ENCODE results near the gene SPATA31E1. TPM values are rescaled to one million over a fixed set of nuclear protein-coding genes. Genes with fewer than 3 reads are reported as not detected.

The SPATA31E1 gene
- total and polyA plus RNA-seq, 10 of the 15 experiments (the other 5 are each of a cell fraction or from before 2014, with no cell fraction given), result not detected

- TF ChIP-seq NFYB (IDR thresholded peaks at IDR 0.05; ENCODE audit: insufficient read depth, low read depth, low read length) (no peak), KDM1A (IDR thresholded peaks at IDR 0.05; ENCODE audit: borderline replicate concordance) (no peak)
Measured at GRCh38 chr9:87865626-87866025, 17.1 kb upstream of the SPATA31E1 start (continued).

- no peak for FAIRE-seq
- Histone ChIP-seq H3K4me2 (ENCODE audit: control insufficient read depth, insufficient read depth) (no peak overlapping the region), H3K27ac (ENCODE audit: control insufficient read depth, insufficient read depth) (no peak overlapping the region), H3K79me2 (ENCODE audit: control insufficient read depth, insufficient read depth, low read length) (no peaks in the 10 kb centered on the region), H3K9me3 (replicated peaks; ENCODE audit: control insufficient read depth, insufficient read depth, low read length) (no peaks in the 10 kb centered on the region), H3K27me3 (replicated peaks in 1 of 2; ENCODE audit: control insufficient read depth in 2 of 2, insufficient read depth in 2 of 2, low read length in 1 of 2) (no peaks in the 10 kb centered on the region; a peak in 1 of 4 replicates), H4K20me1 (ENCODE audit: control insufficient read depth, insufficient read depth) (no peaks in the 10 kb centered on the region), H2AFZ (ENCODE audit: control insufficient read depth, low read depth, low read length) (no peak overlapping the region), H3K36me3 (ENCODE audit: control insufficient read depth in 2 of 2, insufficient read depth in 2 of 2, low read length in 1 of 2) (no peaks in the 10 kb centered on the region), H3K4me3 (no peak overlapping the region), H3K9ac (ENCODE audit: control insufficient read depth, insufficient read depth, low read length) (no peak overlapping the region), H3K4me1 (ENCODE audit: control insufficient read depth, insufficient read depth, low read length) (no peaks in the 10 kb centered on the region)
- ChIA-PET SMC1A (ENCODE audit: uncharacterized antibody, unreplicated experiment) (no interaction called here), RAD21 (ENCODE audit: unreplicated experiment) (no interaction called here), POLR2A (no interaction called here), CTCF (no interaction called here)
- ATAC-seq, result no peak
- no TSS peak for BruUV-seq (replicated peaks)
- TF ChIP-seq HSF1 (IDR thresholded peaks at IDR 0.05; ENCODE audit: low read depth, low read length) (no peak), RFX5 (IDR thresholded peaks at IDR 0.05; ENCODE audit: low read depth, low read length) (no peak), POLR2AphosphoS2 (IDR thresholded peaks at IDR 0.05; ENCODE audit: low read depth, low read length) (no peak), BRCA1 (IDR thresholded peaks at IDR 0.05; ENCODE audit: low read depth, low read length) (no peak), IKZF1 (conservative IDR thresholded peaks at IDR 0.05) (no peak), ZBTB4 (CRISPR knock-in tag; IDR thresholded peaks at IDR 0.05) (no peak), CEBPZ (IDR thresholded peaks at IDR 0.05; ENCODE audit: low read depth, low read length) (no peak), CHD1 (IDR thresholded peaks at IDR 0.05; ENCODE audit: low read depth, low read length) (no peak)
- in situ Hi-C loops (cut with MboI), result no loop called here
- WGBS (ENCODE audit: insufficient coverage, insufficient replicate concordance, low lambda C conversion rate, missing lambda C conversion rate), result 31% methylated on average over 7 of the region's 7 CpGs
- intact Hi-C loops (cut with micrococcal nuclease; ENCODE audit: unreplicated experiment), result no loop called here
- DNase-seq (ENCODE audit: low read depth, low spot score), result no peak
Measured at GRCh38 chr9:87867391-87867790, 15.3 kb upstream of the SPATA31E1 start.

Measured in GM12878 (cell line).